T-helper 17 cell (primary cell): ENCODE measurements around the gene TMEM204. TPM values are rescaled to one million over a fixed set of nuclear protein-coding genes. Genes with fewer than 3 reads are reported as not detected.

ENCODE experiments used
- ATAC-seq: fragments of 150-1000 bp; cut with Tn5 transposase; 2 replicates; pipeline ENCODE4 v1.10.0; 2021; ENCODE audit warnings: mild to moderate bottlenecking, moderate library complexity
- DNase-seq, 3 donors: peaks; one replicate each; pipeline versions ENCODE4 v3.0.0 to v3.0.0-alpha.2; 2020 to 2021
- H3K9me3 ChIP-seq: one replicate; pipeline ENCODE4 v1.7.0; 2013; ENCODE audit warnings: low read length, mild to moderate bottlenecking; ENCODE audit not compliant: control insufficient read depth, poor library complexity, severe bottlenecking
- H3K27ac Mint-ChIP-seq: one replicate; pipeline ENCODE4 v1.8.0; 2022; ENCODE audit warnings: mild to moderate bottlenecking, moderate library complexity, mixed read lengths
- H3K27me3 Mint-ChIP-seq: one replicate; pipeline ENCODE4 v1.8.0; 2022; ENCODE audit warnings: mixed read lengths
- H3K36me3 Mint-ChIP-seq: one replicate; pipeline ENCODE4 v1.8.0; 2022; ENCODE audit warnings: low read depth, mixed read lengths
- H3K4me1 Mint-ChIP-seq: one replicate; pipeline ENCODE4 v1.8.0; 2022; ENCODE audit warnings: mild to moderate bottlenecking, mixed read lengths
- H3K4me3 Mint-ChIP-seq: one replicate; pipeline ENCODE4 v1.8.0; 2022; ENCODE audit warnings: mild to moderate bottlenecking, moderate library complexity, mixed read lengths
- total RNA-seq, 4 donors: library from RNA in 2 of 4; stranded (reverse) in 2 of 4; gene quantifications; one replicate each; pipeline ENCODE4 v1.2.3 and lab custom pipeline; 2022 to 2026

The TMEM204 gene
- total RNA-seq, 2 donors from 2014 or later, result 22.2 to 23.4 TPM

GRCh38 chr16:1531638-1531910 lies 1.9 kb upstream of the TMEM204 start:
- Mint-ChIP-seq H3K4me3 (no peak overlapping the region), H3K4me1 (peaks cover 29% of the 10 kb centered on the region), H3K27ac (no peak overlapping the region), H3K36me3 (peaks cover under 1% of the 10 kb centered on the region), H3K27me3 (no peaks in the 10 kb centered on the region)
- H3K9me3 ChIP-seq, result no peaks in the 10 kb centered on the region
- ATAC-seq (no peak), DNase-seq (no peak)

- peak overlapping the region; percentile 99 for H3K4me3 Mint-ChIP-seq
- ATAC-seq (no peak), DNase-seq (no peak)
- H3K9me3 ChIP-seq, result no peaks in the 10 kb centered on the region
- peaks cover 28% of the 10 kb centered on the region for H3K4me1 Mint-ChIP-seq
- H3K27me3 Mint-ChIP-seq, result no peaks in the 10 kb centered on the region
- H3K27ac Mint-ChIP-seq, result no peak overlapping the region
- peaks cover 4% of the 10 kb centered on the region for H3K36me3 Mint-ChIP-seq
Measured at GRCh38 chr16:1532081-1532760, 1.2 kb upstream of the TMEM204 start.

GRCh38 chr16:1532771-1533170 lies 695 bp upstream of the TMEM204 start:
- peaks cover 4% of the 10 kb centered on the region for H3K36me3 Mint-ChIP-seq
- ATAC-seq (no peak), DNase-seq (no peak)
- H3K27ac Mint-ChIP-seq, result peak overlapping the region; percentile 51
- H3K9me3 ChIP-seq, result no peaks in the 10 kb centered on the region
- H3K4me3 Mint-ChIP-seq, result peak overlapping the region; percentile 99
- H3K27me3 Mint-ChIP-seq, result no peaks in the 10 kb centered on the region
- peaks cover 31% of the 10 kb centered on the region for H3K4me1 Mint-ChIP-seq

- H3K27ac Mint-ChIP-seq, result peak overlapping the region; percentile 98
Measured at GRCh38 chr16:1534021-1535020, 855 bp downstream of the TMEM204 start.

GRCh38 chr16:1535391-1536291 lies 2.2 kb downstream of the TMEM204 start:
- Mint-ChIP-seq H3K4me1 (peaks cover 43% of the 10 kb centered on the region), H3K36me3 (peaks cover 6% of the 10 kb centered on the region), H3K27ac (peak overlapping the region; percentile 98), H3K4me3 (peak overlapping the region; percentile 99), H3K27me3 (no peaks in the 10 kb centered on the region)
- no peaks in the 10 kb centered on the region for H3K9me3 ChIP-seq
- peak; percentile 59 for ATAC-seq
- no peak for DNase-seq

More at GRCh38 chr16:1534021-1535020, 855 bp downstream of the TMEM204 start:
- H3K27me3 Mint-ChIP-seq, result no peaks in the 10 kb centered on the region
- H3K4me3 Mint-ChIP-seq, result peak overlapping the region; percentile 99
- ATAC-seq (peak; percentile 14), DNase-seq (no peak)
- H3K4me1 Mint-ChIP-seq, result peaks cover 41% of the 10 kb centered on the region
- no peaks in the 10 kb centered on the region for H3K9me3 ChIP-seq
- peaks cover 6% of the 10 kb centered on the region for H3K36me3 Mint-ChIP-seq

- peak overlapping the region; percentile 99 for H3K4me3 Mint-ChIP-seq
- H3K27me3 Mint-ChIP-seq, result no peaks in the 10 kb centered on the region
- H3K9me3 ChIP-seq, result no peaks in the 10 kb centered on the region
- H3K4me1 Mint-ChIP-seq, result peaks cover 46% of the 10 kb centered on the region
- peak overlapping the region; percentile 98 for H3K27ac Mint-ChIP-seq
- no peak for ATAC-seq
- DNase-seq, result no peak
- H3K36me3 Mint-ChIP-seq, result peaks cover 6% of the 10 kb centered on the region
Measured at GRCh38 chr16:1536601-1537000, 3.1 kb downstream of the TMEM204 start.

DNA sequence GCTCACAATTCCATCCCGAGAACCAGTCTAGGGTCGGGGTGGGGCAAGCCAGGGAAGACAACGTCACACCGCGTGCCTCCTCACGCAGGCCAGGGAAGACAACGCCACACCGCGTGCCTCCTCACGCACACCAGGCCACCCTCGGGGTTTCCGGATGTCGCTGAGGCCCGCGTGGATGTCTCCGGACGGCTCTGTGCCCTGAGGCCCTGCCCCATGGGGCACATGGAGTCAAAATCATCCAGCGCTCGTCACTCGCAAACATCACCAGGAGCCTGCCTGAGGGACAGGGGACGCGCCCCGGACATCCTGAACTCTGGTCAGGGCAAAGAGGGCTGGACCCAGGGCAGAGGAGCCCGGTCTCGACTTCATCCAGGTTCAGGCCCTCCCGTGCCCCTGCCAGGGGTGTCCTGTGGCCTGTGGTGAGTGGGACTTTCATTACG lies 3.7 kb downstream of the TMEM204 start:
- Mint-ChIP-seq H3K36me3 (peaks cover 6% of the 10 kb centered on the region), H3K4me3 (peak overlapping the region; percentile 91), H3K4me1 (peaks cover 46% of the 10 kb centered on the region), H3K27me3 (no peaks in the 10 kb centered on the region), H3K27ac (peak overlapping the region; percentile 98)
- no peak for DNase-seq
- no peak for ATAC-seq
- no peaks in the 10 kb centered on the region for H3K9me3 ChIP-seq

DNA sequence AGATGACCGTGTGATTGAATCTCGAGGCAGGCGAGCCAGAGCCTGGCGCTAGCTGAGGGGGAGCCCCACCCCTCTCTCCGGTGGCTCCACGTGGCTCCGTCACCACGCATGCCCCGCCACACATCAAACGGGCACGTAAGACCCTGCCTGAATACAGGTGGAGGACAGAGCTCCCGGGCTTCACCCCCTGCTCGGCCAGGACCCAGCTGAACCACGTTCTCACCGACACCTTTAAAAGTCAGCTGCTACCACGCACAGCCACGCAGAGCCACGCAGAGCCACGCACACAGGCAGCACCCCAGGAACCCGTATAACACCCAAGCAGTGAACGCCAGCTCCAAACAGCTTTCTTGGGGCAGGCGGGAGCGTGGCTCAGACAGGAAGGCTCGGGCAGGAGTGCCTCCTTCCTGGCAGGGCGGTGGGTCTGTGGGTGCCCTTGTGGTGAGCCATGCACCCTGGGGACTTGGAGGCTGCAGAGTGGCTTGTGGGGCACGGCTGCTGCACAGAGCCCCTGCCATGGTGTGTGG lies 4.4 kb downstream of the TMEM204 start:
- Mint-ChIP-seq H3K36me3 (peaks cover 6% of the 10 kb centered on the region), H3K27me3 (no peaks in the 10 kb centered on the region), H3K4me1 (peaks cover 49% of the 10 kb centered on the region), H3K4me3 (peak overlapping the region; percentile 91), H3K27ac (peak overlapping the region; percentile 93)
- no peak for DNase-seq
- no peaks in the 10 kb centered on the region for H3K9me3 ChIP-seq
- ATAC-seq, result peak; percentile 40

DNA sequence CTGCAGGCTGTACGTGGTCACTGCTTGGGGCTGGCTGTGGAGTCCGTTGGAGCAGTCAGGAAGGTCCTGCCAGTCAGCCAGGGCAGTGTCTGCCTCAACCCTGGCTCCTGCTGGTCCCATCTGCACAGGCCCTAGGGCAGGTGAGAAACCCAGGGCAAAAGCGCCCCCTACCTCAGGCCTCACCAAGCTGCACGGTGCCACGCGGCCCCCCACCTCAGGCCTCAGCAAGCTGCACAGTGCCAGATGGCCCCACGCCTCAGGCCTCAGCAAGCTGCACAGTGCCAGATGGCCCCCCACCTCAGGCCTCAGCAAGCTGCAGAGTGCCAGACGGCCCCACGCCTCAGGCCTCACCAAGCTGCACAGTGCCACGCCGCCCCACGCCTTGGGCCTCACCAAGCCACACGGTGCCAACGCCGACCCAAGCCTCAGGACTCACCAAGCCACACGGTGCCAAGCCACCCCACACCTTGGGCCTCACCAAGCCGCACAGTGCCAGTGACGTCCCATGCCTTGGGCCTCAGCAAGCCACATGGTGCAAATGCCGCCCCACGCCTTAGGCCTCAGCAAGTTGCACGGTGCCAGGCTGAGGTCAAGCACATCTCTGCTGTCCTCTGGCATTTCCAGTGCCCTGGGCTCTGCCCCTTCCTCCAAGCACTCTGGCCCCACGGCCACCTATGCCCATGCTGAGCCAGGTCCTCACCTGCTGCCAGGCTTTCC lies 5.5 kb downstream of the TMEM204 start:
- peak overlapping the region; percentile 91 for H3K4me3 Mint-ChIP-seq
- H3K4me1 Mint-ChIP-seq, result peaks cover 57% of the 10 kb centered on the region
- H3K27me3 Mint-ChIP-seq, result no peaks in the 10 kb centered on the region
- DNase-seq (no peak), ATAC-seq (peak; percentile 17)
- no peaks in the 10 kb centered on the region for H3K9me3 ChIP-seq
- H3K36me3 Mint-ChIP-seq, result peaks cover 6% of the 10 kb centered on the region
- peak overlapping the region; percentile 93 for H3K27ac Mint-ChIP-seq

- peak overlapping the region; percentile 83 for H3K4me3 Mint-ChIP-seq
- no peak for DNase-seq
- no peaks in the 10 kb centered on the region for H3K9me3 ChIP-seq
- H3K27ac Mint-ChIP-seq, result no peak overlapping the region
- peaks cover 6% of the 10 kb centered on the region for H3K36me3 Mint-ChIP-seq
- ATAC-seq, result no peak
- H3K4me1 Mint-ChIP-seq, result peaks cover 52% of the 10 kb centered on the region
- H3K27me3 Mint-ChIP-seq, result no peaks in the 10 kb centered on the region
Measured at GRCh38 chr16:1539720-1540555, 6.5 kb downstream of the TMEM204 start.

DNA sequence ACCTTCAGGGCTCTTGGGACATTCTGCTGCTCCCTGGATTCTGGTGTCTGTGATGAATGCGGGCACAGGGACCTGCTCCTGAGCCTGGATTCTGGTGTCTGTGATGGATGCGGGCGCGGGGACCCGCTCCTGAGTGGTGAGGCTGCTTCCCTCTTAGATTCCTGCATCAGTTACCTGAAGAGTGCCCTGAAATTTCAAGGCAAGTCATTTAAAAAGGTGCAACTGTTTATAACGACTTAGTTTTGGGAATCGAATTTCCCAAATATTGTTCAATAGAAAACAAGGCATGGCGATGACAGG lies 7.0 kb downstream of the TMEM204 start:
- ATAC-seq, result no peak
- DNase-seq, result no peak
- peaks cover 6% of the 10 kb centered on the region for H3K36me3 Mint-ChIP-seq
- no peak overlapping the region for H3K27ac Mint-ChIP-seq
- no peaks in the 10 kb centered on the region for H3K9me3 ChIP-seq
- H3K4me3 Mint-ChIP-seq, result no peak overlapping the region
- peaks cover 51% of the 10 kb centered on the region for H3K4me1 Mint-ChIP-seq
- H3K27me3 Mint-ChIP-seq, result no peaks in the 10 kb centered on the region
